GM18873 (cell line): ENCODE measurements around the gene BMI1.
A peak's percentile ranks its signal among the peaks of the same experiment; 100 is the strongest.
"Not testable (repeated sequence)": the region's sequence is repeated elsewhere in the genome, so short reads cannot be mapped to it uniquely, and the experiment has no call there.

Source experiments
- ATAC-seq: cut with Tn5 transposase; IDR thresholded peaks from one replicate; pipeline ENCODE4 v1.9.1; 2021; ENCODE audit warnings: mild to moderate bottlenecking, moderate library complexity, moderate number of reproducible peaks; ENCODE audit not compliant: unreplicated experiment, low FRiP score

Gene BMI1

GRCh38 chr10:22320591-22321155, at the start of gene BMI1:
BMI1 (plus strand) TSS chr10:22321099; CDS start chr10:22326450, 5,351 bp downstream.
- ATAC-seq = no peak

GRCh38 chr10:22271786-22272185, 49.1 kb upstream of the BMI1 start:
- ATAC-seq = no peak

GRCh38 chr10:22278441-22278782, 42.5 kb upstream of the BMI1 start:
- ATAC-seq = no peak

- ATAC-seq = no peak
Measured at GRCh38 chr10:22280078-22280477, 40.8 kb upstream of the BMI1 start.

GRCh38 chr10:22285130-22285529, 35.8 kb upstream of the BMI1 start:
- ATAC-seq = no peak

- no peak for ATAC-seq
Measured at GRCh38 chr10:22293747-22294404, 27.0 kb upstream of the BMI1 start.

- ATAC-seq = no peak
Measured at GRCh38 chr10:22294694-22295093, 26.2 kb upstream of the BMI1 start.

GRCh38 chr10:22301193-22301592, 19.7 kb upstream of the BMI1 start:
- ATAC-seq = no peak

GRCh38 chr10:22303461-22303860, 17.4 kb upstream of the BMI1 start:
- ATAC-seq = no peak

- no peak for ATAC-seq
Measured at GRCh38 chr10:22305721-22306120, 15.2 kb upstream of the BMI1 start.

- ATAC-seq = peak; percentile 94
Measured at GRCh38 chr10:22308390-22308789, 12.5 kb upstream of the BMI1 start.

GRCh38 chr10:22309180-22310000, 11.5 kb upstream of the BMI1 start:
- ATAC-seq = no peak

GRCh38 chr10:22310012-22310411, 10.9 kb upstream of the BMI1 start:
- not testable (repeated sequence) for ATAC-seq

- ATAC-seq = no peak
Measured at GRCh38 chr10:22310928-22311327, 10.0 kb upstream of the BMI1 start.

- no peak for ATAC-seq
Measured at GRCh38 chr10:22314852-22315251, 6.0 kb upstream of the BMI1 start.

- ATAC-seq = peak; percentile 8
Measured at GRCh38 chr10:22315455-22316285, 5.2 kb upstream of the BMI1 start.

GRCh38 chr10:22316286-22317075, 4.4 kb upstream of the BMI1 start, which contains the start of gene COMMD3:
COMMD3 (plus strand) TSS chr10:22316388; CDS start chr10:22316418, 30 bp downstream.
- peak; percentile 61 for ATAC-seq

GRCh38 chr10:22317076-22317370, 3.9 kb upstream of the BMI1 start:
- ATAC-seq = peak; percentile 30

GRCh38 chr10:22317771-22318565, 2.9 kb upstream of the BMI1 start:
- no peak for ATAC-seq
